Mesothelial cell of epicardium (in vitro differentiated cells): ENCODE measurements around the gene NOS1AP. TPM values are rescaled to one million over a fixed set of nuclear protein-coding genes. Genes with fewer than 3 reads are reported as not detected.

Source experiments
- DNase-seq, 2 experiments: peaks; one replicate each; pipeline ENCODE4 v3.0.0; 2021; ENCODE audit warnings: low spot score in 2 of 2; ENCODE audit not compliant: unreplicated experiment in 2 of 2
- H3K27ac Mint-ChIP-seq: 2 replicates; pipeline ENCODE4 v1.8.0; 2021; ENCODE audit warnings: mixed read lengths
- H3K27me3 Mint-ChIP-seq: 2 replicates; pipeline ENCODE4 v1.8.0; 2021; ENCODE audit warnings: low read depth, mixed read lengths
- H3K36me3 Mint-ChIP-seq: 2 replicates; pipeline ENCODE4 v1.8.0; 2021; ENCODE audit warnings: mixed read lengths
- H3K4me1 Mint-ChIP-seq: 2 replicates; pipeline ENCODE4 v1.8.0; 2021; ENCODE audit warnings: mixed read lengths
- H3K4me3 Mint-ChIP-seq: 2 replicates; pipeline ENCODE4 v1.8.0; 2021; ENCODE audit warnings: mild to moderate bottlenecking, moderate library complexity, mixed read lengths
- H3K9me3 Mint-ChIP-seq: 2 replicates; pipeline ENCODE4 v1.8.0; 2021; ENCODE audit warnings: mixed read lengths
- CTCF ChIP-seq: fragments of 200-600 bp; sonication (generic); IDR thresholded peaks from one replicate; pipeline ENCODE4 v1.5.0; 2021; ENCODE audit warnings: antibody characterized with exemption; ENCODE audit not compliant: unreplicated experiment
- total RNA-seq: library from RNA; stranded (reverse); gene quantifications from 3 replicates; pipeline ENCODE4 v1.2.1, GENCODE V29; 2021

The NOS1AP gene
- total RNA-seq, 1 donor from 2014 or later = 4.4 TPM

DNA sequence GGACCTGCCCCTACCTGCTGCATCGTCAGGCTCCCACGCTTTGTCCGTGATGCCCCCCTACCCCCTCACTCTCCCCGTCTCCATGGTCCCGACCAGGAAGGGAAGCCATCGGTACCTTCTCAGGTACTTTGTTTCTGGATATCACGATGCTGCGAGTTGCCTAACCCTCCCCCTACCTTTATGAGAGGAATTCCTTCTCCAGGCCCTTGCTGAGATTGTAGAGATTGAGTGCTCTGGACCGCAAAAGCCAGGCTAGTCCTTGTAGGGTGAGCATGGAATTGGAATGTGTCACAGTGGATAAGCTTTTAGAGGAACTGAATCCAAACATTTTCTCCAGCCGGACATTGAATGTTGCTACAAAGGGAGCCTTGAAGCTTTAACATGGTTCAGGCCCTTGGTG, 298.3 kb downstream of the NOS1AP start:
- Mint-ChIP-seq H3K4me1 (no peaks in the 10 kb centered on the region), H3K9me3 (no peaks in the 10 kb centered on the region), H3K4me3 (no peak overlapping the region), H3K27ac (no peak overlapping the region), H3K36me3 (no peaks in the 10 kb centered on the region), H3K27me3 (no peaks in the 10 kb centered on the region)
- TF ChIP-seq CTCF = no peak
- no peak for DNase-seq

DNA sequence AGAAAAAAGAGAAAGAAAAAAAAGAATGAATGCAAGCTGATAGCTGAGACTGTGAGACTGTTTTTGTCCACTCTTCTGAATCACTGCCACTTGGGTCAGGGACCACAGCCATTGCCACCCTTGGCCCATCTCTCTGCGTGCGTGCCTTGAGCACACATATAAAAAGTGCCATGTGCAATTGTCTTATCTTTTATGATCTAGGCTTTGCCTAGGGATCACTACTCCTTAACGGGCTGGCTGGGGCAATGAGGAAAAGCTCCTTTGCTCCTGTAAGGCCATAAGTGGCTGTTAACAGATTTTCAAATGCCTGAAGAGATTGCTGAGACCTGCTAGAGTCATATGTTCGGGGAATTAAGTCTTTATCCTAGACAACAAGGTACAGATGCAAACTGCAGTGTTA, 299.0 kb downstream of the NOS1AP start:
- Mint-ChIP-seq H3K4me1 (no peaks in the 10 kb centered on the region), H3K27ac (no peak overlapping the region), H3K36me3 (no peaks in the 10 kb centered on the region), H3K9me3 (no peaks in the 10 kb centered on the region), H3K27me3 (no peaks in the 10 kb centered on the region), H3K4me3 (no peak overlapping the region)
- no peak for TF ChIP-seq CTCF
- no peak for DNase-seq

DNA sequence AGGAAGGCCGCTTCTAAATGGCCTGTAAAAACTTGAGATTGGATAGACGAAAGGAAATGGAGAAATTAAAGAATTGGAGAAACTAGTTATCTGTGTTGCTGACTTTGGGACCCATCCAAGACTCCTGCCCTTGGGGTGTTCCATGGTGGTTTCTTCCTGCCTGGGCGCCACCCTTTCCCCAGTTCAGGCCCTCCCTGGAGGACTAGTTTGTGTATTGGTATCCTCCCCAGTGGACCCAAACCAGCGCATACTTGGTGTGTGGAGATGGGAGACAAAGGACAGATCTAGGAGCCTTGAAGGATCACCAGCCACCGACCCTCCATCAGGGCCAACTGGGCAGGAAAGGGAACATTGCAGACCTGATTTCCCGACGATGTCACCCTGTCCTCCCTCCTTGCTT, 300.1 kb downstream of the NOS1AP start:
- H3K4me3 Mint-ChIP-seq = no peak overlapping the region
- DNase-seq = no peak
- no peak overlapping the region for H3K27ac Mint-ChIP-seq
- no peaks in the 10 kb centered on the region for H3K9me3 Mint-ChIP-seq
- TF ChIP-seq CTCF = no peak
- no peaks in the 10 kb centered on the region for H3K27me3 Mint-ChIP-seq
- H3K36me3 Mint-ChIP-seq = no peaks in the 10 kb centered on the region
- no peaks in the 10 kb centered on the region for H3K4me1 Mint-ChIP-seq

DNA sequence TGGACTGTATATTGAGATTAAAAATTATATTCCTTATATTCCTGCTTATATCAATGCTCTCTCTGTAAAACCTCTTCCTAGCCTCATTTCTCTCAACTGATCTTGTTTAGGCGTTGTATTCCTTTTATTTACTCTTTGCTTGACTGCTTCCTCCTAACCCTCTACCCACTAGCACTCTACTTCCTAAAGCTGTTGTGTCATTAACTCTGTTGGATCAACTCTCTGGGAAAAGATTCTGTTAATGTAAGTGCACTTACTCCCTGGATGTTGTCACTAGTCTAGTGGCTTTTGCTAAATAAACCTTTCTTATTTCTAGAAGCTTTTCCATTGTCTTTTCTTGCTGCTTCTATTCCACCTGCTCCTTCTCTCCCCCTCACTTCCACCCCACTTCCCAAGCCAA, 300.7 kb downstream of the NOS1AP start:
- no peaks in the 10 kb centered on the region for H3K4me1 Mint-ChIP-seq
- H3K4me3 Mint-ChIP-seq = no peak overlapping the region
- no peak for TF ChIP-seq CTCF
- no peaks in the 10 kb centered on the region for H3K27me3 Mint-ChIP-seq
- H3K36me3 Mint-ChIP-seq = no peaks in the 10 kb centered on the region
- H3K9me3 Mint-ChIP-seq = no peaks in the 10 kb centered on the region
- H3K27ac Mint-ChIP-seq = no peak overlapping the region
- no peak for DNase-seq

GRCh38 chr1:162370721-162371120, 301.2 kb downstream of the NOS1AP start:
- DNase-seq = no peak
- H3K27me3 Mint-ChIP-seq = no peaks in the 10 kb centered on the region
- no peaks in the 10 kb centered on the region for H3K36me3 Mint-ChIP-seq
- H3K9me3 Mint-ChIP-seq = no peaks in the 10 kb centered on the region
- no peaks in the 10 kb centered on the region for H3K4me1 Mint-ChIP-seq
- no peak for TF ChIP-seq CTCF
- no peak overlapping the region for H3K27ac Mint-ChIP-seq
- H3K4me3 Mint-ChIP-seq = no peak overlapping the region

- no peak overlapping the region for H3K4me3 Mint-ChIP-seq
- no peaks in the 10 kb centered on the region for H3K9me3 Mint-ChIP-seq
- H3K27me3 Mint-ChIP-seq = no peaks in the 10 kb centered on the region
- no peak for TF ChIP-seq CTCF
- DNase-seq = no peak
- no peaks in the 10 kb centered on the region for H3K4me1 Mint-ChIP-seq
- H3K36me3 Mint-ChIP-seq = no peaks in the 10 kb centered on the region
- no peak overlapping the region for H3K27ac Mint-ChIP-seq
Measured at GRCh38 chr1:162371611-162372010, 302.1 kb downstream of the NOS1AP start.
